Naive B cell (primary cell): Measurements from ENCODE around the gene EXOC6B. TPM values are rescaled to one million over a fixed set of nuclear protein-coding genes. Genes with fewer than 3 reads are reported as not detected.
"Not testable (repeated sequence)": the region's sequence is repeated elsewhere in the genome, so short reads cannot be mapped to it uniquely, and the experiment has no call there.

ENCODE experiments used
- ATAC-seq, 2 donors: fragments of 150-1000 bp; cut with Tn5 transposase; 2 replicates each; pipeline ENCODE4 v1.10.0; 2021; ENCODE audit warnings: low read depth in 2 of 2, mild to moderate bottlenecking in 2 of 2, moderate library complexity in 2 of 2
- DNase-seq: peaks from one replicate; pipeline ENCODE4 v3.0.0; 2022
- H3K27ac Mint-ChIP-seq, 6 donors: one replicate each; pipeline ENCODE4 v1.8.0; 2020 to 2022; ENCODE audit warnings: mild to moderate bottlenecking in 6 of 6, mixed read lengths in 6 of 6, moderate library complexity in 5 of 6, inconsistent platforms in 2 of 6
- H3K27me3 Mint-ChIP-seq, 3 donors: one replicate each; pipeline ENCODE4 v1.8.0; 2021 to 2022; ENCODE audit warnings: mixed read lengths in 3 of 3, mild to moderate bottlenecking in 1 of 3
- H3K36me3 Mint-ChIP-seq, 2 donors: one replicate each; pipeline ENCODE4 v1.8.0; 2020 to 2022; ENCODE audit warnings: mixed read lengths in 2 of 2, inconsistent platforms in 1 of 2, mild to moderate bottlenecking in 1 of 2
- H3K4me1 Mint-ChIP-seq, 3 donors: one replicate each; pipeline ENCODE4 v1.8.0; 2020 to 2022; ENCODE audit warnings: mixed read lengths in 3 of 3, inconsistent platforms in 1 of 3, mild to moderate bottlenecking in 1 of 3, moderate library complexity in 1 of 3
- H3K4me3 Mint-ChIP-seq, 8 donors: one replicate each; pipeline ENCODE4 v1.8.0; 2020 to 2022; ENCODE audit warnings: mild to moderate bottlenecking in 8 of 8, mixed read lengths in 8 of 8, moderate library complexity in 8 of 8, inconsistent platforms in 2 of 8
- H3K9me3 Mint-ChIP-seq, 7 donors: one replicate each; pipeline ENCODE4 v1.8.0; 2020 to 2022; ENCODE audit warnings: mixed read lengths in 7 of 7, mild to moderate bottlenecking in 5 of 7, inconsistent platforms in 2 of 7, moderate library complexity in 1 of 7
- polyA plus RNA-seq, 6 donors: library from polyadenylated mRNA; unstranded; fragments of 300-500 nt; fragmentation: Illumina TruSeq; gene quantifications; one replicate each; pipeline ENCODE4 v1.2.3, GENCODE V29; 2021; ENCODE audit warnings: low read depth in 6 of 6

EXOC6B gene
- polyA plus RNA-seq, 6 donors from 2014 or later = 1.8 to 3.0 (median 2.6) TPM; not detected in 1

DNA sequence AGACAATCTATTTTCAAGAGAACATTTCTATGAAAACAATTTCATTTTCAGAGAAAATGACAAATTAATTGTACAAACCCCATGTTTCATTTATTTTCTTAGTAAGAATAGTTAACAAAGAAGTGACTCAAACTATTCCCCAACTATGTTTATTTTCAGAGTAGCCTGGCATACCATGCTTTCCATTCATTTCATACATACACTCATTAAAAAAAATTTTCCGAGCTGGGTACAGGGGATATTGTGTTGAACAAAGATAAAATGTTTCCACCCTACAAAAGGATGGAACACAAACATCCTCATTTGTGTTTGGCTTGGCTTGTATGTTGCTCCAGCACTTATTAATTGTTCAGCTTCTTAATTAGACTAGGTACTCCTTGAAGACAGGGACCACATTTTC, 331.4 kb downstream of the EXOC6B start:
- Mint-ChIP-seq H3K4me3 (no peak overlapping the region), H3K27ac (no peak overlapping the region), H3K36me3 (peaks cover 17 to 24% of the 10 kb centered on the region in 2 donors), H3K27me3 (no peaks in the 10 kb centered on the region), H3K9me3 (no peaks in the 10 kb centered on the region), H3K4me1 (no peaks in the 10 kb centered on the region)
- DNase-seq (no peak), ATAC-seq (no peak)

DNA sequence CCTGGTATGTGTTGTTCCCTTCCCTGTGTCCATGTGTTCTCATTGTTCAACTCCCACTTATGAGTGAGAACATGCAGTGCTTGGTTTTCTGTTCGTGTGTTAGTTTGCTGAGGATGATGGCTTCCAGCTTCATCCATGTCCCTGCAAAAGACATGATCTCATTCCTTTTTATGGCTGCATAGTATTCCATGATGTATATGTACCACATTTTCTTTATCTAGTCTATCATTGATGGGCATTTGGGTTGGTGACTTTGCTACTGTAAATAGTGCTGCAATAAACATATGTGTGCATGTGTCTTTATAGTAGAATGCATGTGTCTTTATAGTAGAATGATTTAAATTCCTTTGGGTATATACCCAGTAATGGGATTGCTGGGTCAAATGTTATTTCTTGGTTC, 341.2 kb downstream of the EXOC6B start:
- Mint-ChIP-seq H3K36me3 (peaks cover 29 to 53% of the 10 kb centered on the region in 2 donors), H3K27ac (peak overlapping the region in 1 of 6 donors; percentile 76), H3K9me3 (peaks cover 0 to 19% (median 6%) of the 10 kb centered on the region in 7 donors)
- not testable (repeated sequence) for H3K4me3 Mint-ChIP-seq, H3K27me3 Mint-ChIP-seq, DNase-seq, ATAC-seq, H3K4me1 Mint-ChIP-seq

DNA sequence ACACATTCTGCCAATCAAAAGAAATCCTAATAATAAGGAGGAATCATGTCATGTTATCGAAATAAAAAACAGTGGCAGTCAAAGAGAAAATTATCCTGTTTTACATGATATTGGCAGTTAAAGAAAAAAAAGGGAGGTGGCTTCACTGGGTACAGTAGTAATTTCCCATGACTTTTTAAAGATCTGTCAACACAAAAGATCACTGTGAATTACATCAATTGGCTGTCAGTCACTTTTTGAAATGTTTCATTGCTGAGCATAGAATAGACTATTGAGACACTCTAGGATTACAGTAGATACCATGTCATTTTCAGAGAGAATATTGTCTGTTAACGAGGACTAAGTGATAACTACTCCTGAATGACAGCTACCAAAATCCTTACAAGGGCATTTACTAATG, 342.5 kb downstream of the EXOC6B start:
- Mint-ChIP-seq H3K27ac (no peak overlapping the region), H3K27me3 (no peaks in the 10 kb centered on the region), H3K36me3 (peaks cover 38 to 47% of the 10 kb centered on the region in 2 donors), H3K9me3 (peaks cover 0 to 19% (median 6%) of the 10 kb centered on the region in 7 donors), H3K4me3 (no peak overlapping the region), H3K4me1 (no peaks in the 10 kb centered on the region)
- no peak for ATAC-seq
- no peak for DNase-seq

DNA sequence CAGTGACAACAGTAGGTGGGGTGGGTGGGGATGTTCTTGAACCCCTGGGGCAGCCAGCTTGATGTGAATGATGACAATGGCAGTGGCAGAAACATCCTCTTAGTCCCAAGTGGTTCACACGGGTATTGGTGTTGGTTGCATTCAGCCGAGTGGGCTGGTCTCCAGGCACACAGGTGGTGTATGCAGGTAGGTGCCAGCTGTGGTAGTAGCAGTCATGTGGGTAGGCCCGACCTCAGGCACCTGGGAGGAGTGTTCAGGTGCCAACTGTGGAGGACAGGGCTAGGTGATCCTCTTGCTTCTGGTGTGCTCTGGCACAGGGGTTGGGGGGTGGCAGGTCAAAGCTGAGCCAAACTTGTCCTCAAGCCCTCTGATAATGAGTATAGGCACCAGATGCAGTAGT, 350.6 kb downstream of the EXOC6B start:
- DNase-seq = no peak
- H3K27ac Mint-ChIP-seq = no peak overlapping the region
- peaks cover 34% of the 10 kb centered on the region in 2 donors for H3K36me3 Mint-ChIP-seq
- no peaks in the 10 kb centered on the region for H3K4me1 Mint-ChIP-seq
- no peaks in the 10 kb centered on the region for H3K27me3 Mint-ChIP-seq
- peaks cover 16 to 48% (median 43%) of the 10 kb centered on the region in 7 donors for H3K9me3 Mint-ChIP-seq
- H3K4me3 Mint-ChIP-seq = no peak overlapping the region
- no peak for ATAC-seq

DNA sequence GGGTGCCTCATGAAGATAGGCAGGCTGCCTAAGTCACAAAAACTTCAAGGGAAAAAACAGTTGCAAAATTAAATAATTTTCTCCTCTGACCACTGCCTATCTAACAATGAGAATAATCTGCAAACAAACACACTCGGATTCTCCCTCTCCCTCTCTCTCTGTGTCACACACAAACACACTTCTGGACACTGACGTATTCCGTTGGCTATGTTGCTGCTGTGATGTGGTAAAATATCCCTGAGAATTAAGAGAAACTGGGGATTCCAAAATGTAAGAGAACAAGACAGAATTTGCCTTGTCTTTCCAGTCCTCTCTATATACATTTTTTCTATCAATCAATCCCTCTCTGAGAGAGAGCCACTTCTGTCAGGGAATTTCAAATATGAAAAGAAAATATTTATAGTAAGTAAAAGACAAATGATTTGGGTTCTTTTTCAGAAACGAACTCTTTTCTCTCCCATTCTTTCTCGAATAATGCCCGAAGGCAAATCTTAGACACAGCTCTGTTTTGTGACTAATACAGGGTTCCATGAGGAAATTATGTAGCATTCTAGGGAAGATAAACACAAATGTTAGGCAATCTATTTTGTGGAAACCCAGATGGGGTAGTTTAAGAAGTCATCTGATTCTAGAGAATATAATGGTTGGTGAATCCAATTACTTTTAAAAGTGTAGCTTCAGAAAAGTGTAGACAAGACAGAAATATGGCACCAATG, 367.9 kb downstream of the EXOC6B start:
- ATAC-seq (no peak), DNase-seq (no peak)
- Mint-ChIP-seq H3K9me3 (peaks cover 0 to 11% (median 0%) of the 10 kb centered on the region in 7 donors), H3K4me3 (no peak overlapping the region), H3K27me3 (no peaks in the 10 kb centered on the region), H3K4me1 (no peaks in the 10 kb centered on the region), H3K36me3 (peaks cover 8 to 27% of the 10 kb centered on the region in 2 donors), H3K27ac (peak overlapping the region in 1 of 6 donors; percentile 44)

DNA sequence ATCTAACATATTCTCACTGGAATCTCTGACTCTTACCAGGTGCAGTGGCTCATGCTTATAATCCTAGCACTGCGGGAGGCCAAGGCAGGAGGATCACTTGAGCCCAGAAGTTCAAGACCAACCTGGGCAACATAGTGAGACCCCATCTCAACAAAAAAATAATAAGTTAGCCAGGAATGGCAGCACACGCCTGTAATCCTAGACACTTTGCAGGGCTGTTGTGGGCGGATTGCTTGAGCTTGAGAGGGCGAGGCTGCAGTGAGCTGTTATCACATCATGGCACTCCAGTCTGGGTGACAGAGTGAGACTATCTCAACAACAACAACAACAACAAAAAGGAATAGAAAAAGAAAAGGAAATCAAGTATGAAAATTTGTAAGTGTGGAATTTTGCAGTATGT, 371.6 kb downstream of the EXOC6B start:
- Mint-ChIP-seq H3K27me3 (no peaks in the 10 kb centered on the region), H3K4me3 (no peak overlapping the region), H3K36me3 (peaks cover 8 to 27% of the 10 kb centered on the region in 2 donors), H3K27ac (peak overlapping the region in 1 of 6 donors; percentile 12), H3K4me1 (no peaks in the 10 kb centered on the region), H3K9me3 (peaks cover 0 to 3% (median 0%) of the 10 kb centered on the region in 7 donors)
- ATAC-seq (no peak), DNase-seq (no peak)

DNA sequence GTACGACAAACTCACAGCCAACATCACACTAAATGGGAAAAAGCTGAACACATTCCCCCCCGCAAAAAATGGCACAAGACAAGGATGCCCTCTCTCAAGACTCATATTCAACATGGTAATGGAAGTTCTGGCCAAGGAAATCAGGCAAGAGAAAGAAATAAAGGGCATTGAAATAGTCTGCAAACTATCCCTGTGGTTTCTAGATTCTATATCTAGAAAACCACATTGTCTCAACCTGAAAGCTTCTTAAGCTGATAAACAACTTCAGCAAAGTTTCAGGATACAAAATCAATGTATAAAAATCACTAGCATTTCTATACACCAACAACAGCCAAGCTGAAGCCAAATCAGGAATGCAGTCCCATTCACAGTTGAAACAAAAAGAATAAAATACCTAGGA, 383.6 kb downstream of the EXOC6B start:
- DNase-seq (no peak), ATAC-seq (no peak)
- H3K4me3 Mint-ChIP-seq = no peak overlapping the region
- peaks cover 0 to 12% (median 0%) of the 10 kb centered on the region in 3 donors for H3K4me1 Mint-ChIP-seq
- peaks cover 34% of the 10 kb centered on the region in 2 donors for H3K36me3 Mint-ChIP-seq
- peaks cover 8 to 42% (median 23%) of the 10 kb centered on the region in 7 donors for H3K9me3 Mint-ChIP-seq
- H3K27ac Mint-ChIP-seq = no peak overlapping the region
- H3K27me3 Mint-ChIP-seq = no peaks in the 10 kb centered on the region

DNA sequence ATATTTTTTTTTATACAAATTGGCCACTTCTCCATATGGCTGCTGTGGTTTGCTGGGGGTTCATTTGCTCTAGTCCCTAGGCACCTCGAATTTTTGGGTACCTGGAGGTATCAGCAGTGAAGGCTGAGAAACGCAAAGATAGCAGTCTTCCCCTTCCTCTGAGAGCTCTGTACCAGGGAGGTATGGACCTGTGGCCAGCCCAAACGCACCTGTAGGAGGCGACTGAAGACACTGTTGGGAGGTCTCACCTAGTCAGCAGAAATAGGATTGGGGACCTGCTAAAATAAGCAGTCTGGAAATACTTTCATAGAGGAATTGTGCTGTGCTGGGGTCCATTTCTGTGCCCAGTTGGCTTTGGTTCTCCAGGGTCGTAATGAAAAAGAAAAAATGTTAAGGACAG, 385.9 kb downstream of the EXOC6B start:
- H3K36me3 Mint-ChIP-seq = peaks cover 24 to 54% of the 10 kb centered on the region in 2 donors
- DNase-seq (no peak), ATAC-seq (no peak)
- H3K4me3 Mint-ChIP-seq = no peak overlapping the region
- H3K4me1 Mint-ChIP-seq = peaks cover 0 to 12% (median 0%) of the 10 kb centered on the region in 3 donors
- no peaks in the 10 kb centered on the region for H3K27me3 Mint-ChIP-seq
- peaks cover 13 to 42% (median 34%) of the 10 kb centered on the region in 7 donors for H3K9me3 Mint-ChIP-seq
- H3K27ac Mint-ChIP-seq = peak overlapping the region in 1 of 6 donors; percentile 18

DNA sequence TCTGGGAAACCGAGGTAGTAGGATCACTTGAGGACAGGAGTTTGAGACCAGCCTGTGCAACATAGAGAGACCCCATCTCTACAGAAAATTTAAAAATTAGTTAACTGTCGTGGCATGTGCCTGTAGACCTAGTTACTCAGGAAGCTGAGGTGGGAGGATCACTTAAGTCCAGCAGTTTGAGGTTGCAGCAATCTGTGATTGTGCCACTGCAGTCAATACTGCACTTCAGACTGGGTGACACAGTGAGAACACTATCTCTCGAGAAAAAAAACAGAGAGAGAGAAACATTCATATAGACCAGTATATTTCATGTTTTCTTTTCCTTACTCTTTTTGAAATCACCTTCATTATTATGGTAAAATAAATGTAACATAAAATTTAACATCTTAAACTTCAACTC, 387.5 kb downstream of the EXOC6B start:
- Mint-ChIP-seq H3K9me3 (peaks cover 16 to 40% (median 29%) of the 10 kb centered on the region in 7 donors), H3K36me3 (peaks cover 27 to 60% of the 10 kb centered on the region in 2 donors), H3K4me3 (no peak overlapping the region), H3K27me3 (no peaks in the 10 kb centered on the region), H3K4me1 (peaks cover 0 to 12% (median 0%) of the 10 kb centered on the region in 3 donors), H3K27ac (no peak overlapping the region)
- no peak for DNase-seq
- no peak for ATAC-seq

DNA sequence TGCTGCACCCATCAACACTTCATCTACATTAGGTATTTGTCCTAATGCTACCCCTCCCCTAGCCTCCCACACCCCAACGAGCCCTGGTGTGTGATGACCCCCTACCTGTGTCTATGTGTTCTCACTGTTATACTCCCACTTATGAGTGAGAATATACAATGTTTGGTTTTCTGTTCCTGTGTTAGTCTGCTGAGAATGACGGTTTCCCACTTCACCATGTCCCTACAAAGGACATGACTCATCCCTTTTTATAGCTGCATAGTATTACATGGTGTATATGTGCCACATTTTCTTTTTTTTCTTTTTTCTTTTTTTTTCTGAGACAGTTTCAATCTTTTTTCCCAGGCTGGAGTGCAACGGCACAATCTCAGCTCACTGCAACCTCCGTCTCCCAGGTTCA, 394.1 kb downstream of the EXOC6B start:
- peaks cover 5 to 33% of the 10 kb centered on the region in 2 donors for H3K36me3 Mint-ChIP-seq
- peaks cover 12 to 25% (median 16%) of the 10 kb centered on the region in 7 donors for H3K9me3 Mint-ChIP-seq
- no peak overlapping the region for H3K27ac Mint-ChIP-seq
- DNase-seq = no peak
- H3K4me1 Mint-ChIP-seq = no peaks in the 10 kb centered on the region
- peak overlapping the region in 1 of 8 donors; percentile 30 for H3K4me3 Mint-ChIP-seq
- no peak for ATAC-seq
- no peaks in the 10 kb centered on the region for H3K27me3 Mint-ChIP-seq

DNA sequence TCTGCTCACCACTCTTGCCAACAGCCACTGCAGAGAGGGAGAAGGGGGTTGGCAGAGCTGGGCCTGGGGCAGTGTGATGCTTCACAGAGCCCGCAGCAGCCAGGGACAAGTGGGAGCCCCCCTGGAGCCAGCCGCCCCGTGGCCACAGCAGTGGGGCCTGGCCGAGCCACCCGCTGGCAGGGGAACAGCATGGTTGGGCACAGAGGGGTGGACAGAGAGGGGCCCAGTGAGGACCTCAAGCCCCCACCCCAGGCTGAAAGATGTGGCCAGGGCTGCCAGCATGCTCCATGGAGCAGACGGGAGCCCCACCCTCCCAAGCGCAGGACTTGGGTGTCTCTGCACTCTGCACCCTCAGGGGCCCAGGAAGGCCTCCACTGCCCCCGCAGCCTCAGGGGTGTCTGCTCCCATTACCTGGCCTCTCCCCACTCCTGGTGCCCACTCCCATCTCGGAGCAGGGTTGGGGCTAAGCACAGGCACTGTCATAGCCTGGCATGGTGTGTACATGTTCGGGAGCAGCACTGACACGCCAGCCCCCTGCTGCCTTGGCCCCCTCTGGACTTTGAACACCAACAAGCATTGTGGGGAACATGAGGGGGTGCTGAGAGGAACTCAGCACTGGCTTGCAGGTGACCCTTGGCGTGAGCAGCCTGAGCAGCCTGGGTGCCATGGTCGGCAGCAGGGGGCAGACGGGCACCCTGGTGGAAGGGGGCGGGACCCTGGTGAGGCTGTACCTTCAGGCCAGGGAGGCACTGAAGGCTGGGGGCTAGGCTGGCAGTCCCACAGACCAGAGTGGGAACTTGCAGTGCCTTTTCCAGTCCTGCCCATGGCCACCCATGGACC, 398.6 kb downstream of the EXOC6B start:
- ATAC-seq (no peak), DNase-seq (no peak)
- Mint-ChIP-seq H3K27me3 (no peaks in the 10 kb centered on the region), H3K36me3 (peaks cover 9 to 19% of the 10 kb centered on the region in 2 donors), H3K4me3 (no peak overlapping the region), H3K9me3 (peaks cover 3 to 13% (median 7%) of the 10 kb centered on the region in 7 donors), H3K4me1 (no peaks in the 10 kb centered on the region), H3K27ac (no peak overlapping the region)

DNA sequence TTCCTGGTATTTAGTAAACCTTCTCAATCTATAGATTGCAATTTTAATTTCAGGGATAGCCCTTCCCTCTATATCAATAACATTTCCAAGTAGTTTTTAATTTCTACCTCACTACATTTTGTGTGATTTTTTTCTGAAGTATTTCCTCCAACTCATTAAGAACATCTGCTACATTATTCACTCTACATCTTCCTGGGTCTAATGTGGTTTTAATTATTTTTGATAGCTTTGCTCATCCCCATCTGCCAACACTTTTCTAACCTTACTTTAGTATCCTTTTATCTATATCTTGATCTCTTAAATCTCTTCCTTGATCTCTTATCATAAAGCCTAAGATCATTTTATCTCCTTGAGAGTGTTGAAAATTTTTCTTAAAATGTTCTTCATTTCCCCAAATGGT, 399.8 kb downstream of the EXOC6B start:
- Mint-ChIP-seq H3K4me1 (no peaks in the 10 kb centered on the region), H3K36me3 (peaks cover 9 to 20% of the 10 kb centered on the region in 2 donors), H3K27me3 (no peaks in the 10 kb centered on the region), H3K27ac (no peak overlapping the region), H3K4me3 (no peak overlapping the region), H3K9me3 (peaks cover 3 to 16% (median 10%) of the 10 kb centered on the region in 7 donors)
- DNase-seq (no peak), ATAC-seq (no peak)

DNA sequence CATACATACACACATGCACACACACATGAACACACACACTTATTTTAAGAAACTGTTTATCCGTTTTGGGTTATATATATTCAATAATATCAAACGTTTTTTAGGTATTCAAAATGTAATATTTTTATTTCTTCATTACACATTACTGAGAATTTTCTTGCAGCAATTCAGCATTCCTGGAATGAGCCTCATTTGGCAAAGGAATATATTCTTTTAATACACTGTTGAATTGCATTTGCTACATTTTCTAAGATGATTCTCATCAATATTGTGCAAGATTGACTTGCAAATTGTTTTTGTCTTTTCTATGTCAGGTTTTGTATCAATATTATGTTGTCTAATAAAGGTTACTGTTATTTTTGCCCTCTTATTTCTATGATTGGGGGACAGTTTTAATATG, 402.1 kb downstream of the EXOC6B start:
- Mint-ChIP-seq H3K4me1 (no peaks in the 10 kb centered on the region), H3K27me3 (no peaks in the 10 kb centered on the region), H3K36me3 (peaks cover 22% of the 10 kb centered on the region in 2 donors), H3K27ac (no peak overlapping the region), H3K4me3 (no peak overlapping the region), H3K9me3 (peaks cover 9 to 33% (median 27%) of the 10 kb centered on the region in 7 donors)
- DNase-seq = no peak
- no peak for ATAC-seq
